MM.1S (cell line): ENCODE results near the gene RPL7A.

Experiments used
- DNase-seq: peaks from one replicate; pipeline ENCODE4 v3.0.0-alpha.2; 2015
- H2AFZ ChIP-seq: fragments of 300-600 bp; sonication (generic); 2 replicates; pipeline ENCODE4 v1.6.0; 2016; ENCODE audit warnings: antibody characterized with exemption, low read length
- H3F3A ChIP-seq: fragments of 300-600 bp; sonication (generic); 2 replicates; pipeline ENCODE4 v1.6.1; 2016; ENCODE audit warnings: mild to moderate bottlenecking, antibody characterized with exemption, low read length, moderate library complexity, mixed read lengths; ENCODE audit not compliant: insufficient read depth
- H3K27ac ChIP-seq: fragments of 300-600 bp; sonication (generic); 2 replicates; pipeline ENCODE4 v1.5.1; 2016; ENCODE audit warnings: mild to moderate bottlenecking, low read length
- H3K27me3 ChIP-seq: fragments of 300-600 bp; sonication (generic); replicated peaks from 2 replicates; pipeline ENCODE4 v1.6.0; 2016; ENCODE audit warnings: low read length; ENCODE audit not compliant: insufficient read depth
- H3K36me3 ChIP-seq: fragments of 300-600 bp; sonication (generic); replicated peaks from 2 replicates; pipeline ENCODE4 v1.6.1; 2016; ENCODE audit warnings: mild to moderate bottlenecking, low read length, mixed read lengths; ENCODE audit not compliant: insufficient read depth
- H3K4me1 ChIP-seq: fragments of 300-600 bp; sonication (generic); 2 replicates; pipeline ENCODE4 v1.6.1; 2016; ENCODE audit warnings: low read length, mixed read lengths
- H3K4me2 ChIP-seq: fragments of 300-600 bp; sonication (generic); 2 replicates; pipeline ENCODE4 v1.6.0; 2016; ENCODE audit warnings: low read depth, low read length
- H3K4me3 ChIP-seq: fragments of 300-600 bp; sonication (generic); 2 replicates; pipeline ENCODE4 v1.5.1; 2016; ENCODE audit warnings: low read length, mixed read lengths
- H3K79me2 ChIP-seq: fragments of 300-600 bp; sonication (generic); 2 replicates; pipeline ENCODE4 v1.6.1; 2016; ENCODE audit warnings: mixed run types, low read length, mixed read lengths
- H3K9ac ChIP-seq: fragments of 300-600 bp; sonication (generic); 2 replicates; pipeline ENCODE4 v1.6.1; 2016; ENCODE audit warnings: low read length, mixed read lengths
- H3K9me2 ChIP-seq: fragments of 300-600 bp; sonication (generic); replicated peaks from 2 replicates; pipeline ENCODE4 v1.6.1; 2016; ENCODE audit warnings: mild to moderate bottlenecking, low read length, mixed read lengths; ENCODE audit not compliant: insufficient read depth
- H3K9me3 ChIP-seq: fragments of 300-600 bp; sonication (generic); replicated peaks from 2 replicates; pipeline ENCODE4 v1.6.1; 2016; ENCODE audit warnings: mild to moderate bottlenecking, low read length, mixed read lengths; ENCODE audit not compliant: insufficient read depth
- H4K20me1 ChIP-seq: fragments of 300-600 bp; sonication (generic); 2 replicates; pipeline ENCODE4 v1.6.1; 2016; ENCODE audit warnings: mild to moderate bottlenecking, low read length, moderate library complexity, mixed read lengths; ENCODE audit not compliant: insufficient read depth
- EZH2 ChIP-seq: fragments of 300-600 bp; sonication (generic); optimal IDR thresholded peaks from 2 replicates; pipeline ENCODE3; 2017; ENCODE audit warnings: low read depth, mild to moderate bottlenecking, antibody characterized with exemption, low read length, mixed read lengths
- EZH2phosphoT487 ChIP-seq: fragments of 300-600 bp; sonication (generic); IDR thresholded peaks from 2 replicates; pipeline ENCODE4 v1.6.1; 2018; ENCODE audit warnings: antibody characterized with exemption, low read length
- TF ChIP-seq, protein P1 (sequence below): fragments of 300-600 bp; sonication (generic); IDR thresholded peaks from 2 replicates; pipeline ENCODE4 v1.5.1; 2016; ENCODE audit warnings: antibody characterized with exemption, low read length, mixed read lengths

RPL7A gene

DNA sequence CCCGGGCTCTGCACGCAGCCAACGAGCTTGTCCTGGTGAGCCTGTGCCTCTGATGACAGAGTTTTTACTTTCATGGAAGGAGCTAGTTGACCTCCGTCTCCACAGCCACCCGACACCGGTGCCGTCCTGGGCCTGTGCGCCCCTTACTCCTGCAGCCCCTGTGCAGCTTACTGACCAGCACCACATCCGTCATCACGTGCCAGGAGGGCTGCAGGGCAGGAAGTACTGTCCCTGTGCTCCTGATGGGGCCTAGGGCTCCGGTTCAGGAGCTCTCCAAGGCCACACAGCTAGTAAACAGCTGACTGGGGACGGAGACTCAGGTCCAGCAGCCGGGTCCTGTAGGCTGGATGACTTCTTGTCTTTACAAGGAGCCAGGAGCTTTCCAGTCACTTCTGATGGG, 38.3 kb downstream of the RPL7A start:
- H3K4me2 ChIP-seq: no peak overlapping the region

DNA sequence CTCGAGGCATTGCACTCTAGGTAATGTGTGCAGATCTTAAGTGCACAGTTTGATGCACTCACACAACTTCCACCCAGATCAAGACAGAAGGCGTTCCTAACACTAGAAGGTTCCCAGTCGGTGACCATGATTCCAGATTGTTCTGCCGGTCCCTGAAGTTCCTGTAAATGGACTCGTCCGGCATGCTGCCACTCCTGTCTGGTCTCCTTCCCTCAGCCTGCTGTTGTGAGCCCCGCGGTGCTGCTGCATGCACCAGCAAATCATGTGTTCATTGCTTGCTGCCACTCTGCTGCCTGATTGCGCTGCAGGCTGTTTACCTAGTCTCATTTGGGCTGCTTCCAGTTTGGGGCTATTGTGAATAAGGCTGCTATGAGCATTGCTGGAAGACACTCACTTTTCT, 39.7 kb downstream of the RPL7A start:
- H3F3A ChIP-seq: no peaks in the 10 kb centered on the region
- no peaks in the 10 kb centered on the region for H3K9me2 ChIP-seq
- no peaks in the 10 kb centered on the region for H3K79me2 ChIP-seq
- no peaks in the 10 kb centered on the region for H4K20me1 ChIP-seq
- no peak overlapping the region for H3K27ac ChIP-seq
- no peak overlapping the region for H3K4me3 ChIP-seq
- TF ChIP-seq EZH2phosphoT487 (no peak), EZH2 (no peak)
- TF ChIP-seq, protein P1, sequence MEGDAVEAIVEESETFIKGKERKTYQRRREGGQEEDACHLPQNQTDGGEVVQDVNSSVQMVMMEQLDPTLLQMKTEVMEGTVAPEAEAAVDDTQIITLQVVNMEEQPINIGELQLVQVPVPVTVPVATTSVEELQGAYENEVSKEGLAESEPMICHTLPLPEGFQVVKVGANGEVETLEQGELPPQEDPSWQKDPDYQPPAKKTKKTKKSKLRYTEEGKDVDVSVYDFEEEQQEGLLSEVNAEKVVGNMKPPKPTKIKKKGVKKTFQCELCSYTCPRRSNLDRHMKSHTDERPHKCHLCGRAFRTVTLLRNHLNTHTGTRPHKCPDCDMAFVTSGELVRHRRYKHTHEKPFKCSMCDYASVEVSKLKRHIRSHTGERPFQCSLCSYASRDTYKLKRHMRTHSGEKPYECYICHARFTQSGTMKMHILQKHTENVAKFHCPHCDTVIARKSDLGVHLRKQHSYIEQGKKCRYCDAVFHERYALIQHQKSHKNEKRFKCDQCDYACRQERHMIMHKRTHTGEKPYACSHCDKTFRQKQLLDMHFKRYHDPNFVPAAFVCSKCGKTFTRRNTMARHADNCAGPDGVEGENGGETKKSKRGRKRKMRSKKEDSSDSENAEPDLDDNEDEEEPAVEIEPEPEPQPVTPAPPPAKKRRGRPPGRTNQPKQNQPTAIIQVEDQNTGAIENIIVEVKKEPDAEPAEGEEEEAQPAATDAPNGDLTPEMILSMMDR: no peak
- H3K9ac ChIP-seq: no peak overlapping the region
- no peaks in the 10 kb centered on the region for H3K36me3 ChIP-seq
- no peaks in the 10 kb centered on the region for H3K4me1 ChIP-seq
- no peak for DNase-seq
- H3K9me3 ChIP-seq: no peaks in the 10 kb centered on the region
- H3K27me3 ChIP-seq: peaks cover 65% of the 10 kb centered on the region
- H2AFZ ChIP-seq: no peak overlapping the region
- H3K4me2 ChIP-seq: no peak overlapping the region

More for the DNA sequence above, 38.3 kb downstream of the RPL7A start:
- DNase-seq: no peak
- no peak overlapping the region for H3K9ac ChIP-seq
- no peaks in the 10 kb centered on the region for H3K9me2 ChIP-seq
- TF ChIP-seq, protein P1: no peak
- no peak for TF ChIP-seq EZH2
- TF ChIP-seq EZH2phosphoT487: no peak
- H3K79me2 ChIP-seq: no peaks in the 10 kb centered on the region
- no peaks in the 10 kb centered on the region for H3K4me1 ChIP-seq
- no peak overlapping the region for H3K27ac ChIP-seq
- no peaks in the 10 kb centered on the region for H3K9me3 ChIP-seq
- no peaks in the 10 kb centered on the region for H3F3A ChIP-seq
- peaks cover 65% of the 10 kb centered on the region for H3K27me3 ChIP-seq
- no peak overlapping the region for H3K4me3 ChIP-seq
- H4K20me1 ChIP-seq: no peaks in the 10 kb centered on the region
- H2AFZ ChIP-seq: no peak overlapping the region
- no peaks in the 10 kb centered on the region for H3K36me3 ChIP-seq

DNA sequence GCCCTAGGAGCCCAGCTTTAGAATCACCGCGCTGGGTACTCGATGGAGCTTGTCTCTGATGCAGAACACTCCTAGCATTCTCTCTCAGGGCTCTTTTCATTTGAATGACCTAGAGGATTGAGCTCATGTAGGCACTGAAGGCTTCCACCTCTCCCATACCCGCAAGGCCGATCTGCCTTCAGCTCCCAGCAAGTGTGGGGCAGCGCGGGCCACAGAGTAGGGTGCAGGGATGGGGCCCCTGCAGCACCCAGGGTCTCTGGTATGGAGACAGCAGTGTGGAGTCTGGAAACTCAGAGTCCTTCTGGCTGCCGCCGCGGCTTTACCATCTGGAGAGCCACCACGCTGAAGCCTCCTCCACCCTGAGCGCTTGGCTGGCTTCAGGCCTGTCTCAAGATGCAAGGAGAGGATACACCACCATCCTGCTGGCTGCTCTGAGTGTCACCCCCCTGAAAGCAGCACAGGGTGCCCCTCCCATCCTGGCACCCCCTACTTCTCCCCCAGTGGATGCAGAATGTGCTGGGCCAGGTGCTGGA, 41.1 kb downstream of the RPL7A start:
- Histone ChIP-seq H2AFZ (no peak overlapping the region), H3F3A (no peaks in the 10 kb centered on the region), H3K79me2 (no peaks in the 10 kb centered on the region), H3K27me3 (peaks cover 65% of the 10 kb centered on the region), H3K9me2 (no peaks in the 10 kb centered on the region), H3K9me3 (no peaks in the 10 kb centered on the region), H3K9ac (no peak overlapping the region), H3K4me1 (no peaks in the 10 kb centered on the region), H3K27ac (no peak overlapping the region), H3K4me3 (no peak overlapping the region), H3K4me2 (no peak overlapping the region), H4K20me1 (no peaks in the 10 kb centered on the region), H3K36me3 (no peaks in the 10 kb centered on the region)
- DNase-seq: no peak
- TF ChIP-seq EZH2: no peak
- no peak for TF ChIP-seq EZH2phosphoT487
- TF ChIP-seq, protein P1: no peak
